ENCODE measurements around the gene CD99. TPM values are rescaled to one million over a fixed set of nuclear protein-coding genes. Genes with fewer than 3 reads are reported as not detected.
A peak's percentile ranks its signal among the peaks of the same experiment; 100 is the strongest.

Gene CD99
- total and polyA plus RNA-seq, 9 of the 15 experiments (the other 6 are each of a cell fraction or from before 2014, with no cell fraction given), result 5.0 to 55.3 (median 34.5) TPM

- 0 out of 2 replicates have a peak, but pooled peaks have one; percentile 9 for TF ChIP-seq REST (IDR thresholded peaks at IDR 0.05; ENCODE audit: borderline replicate concordance)
- TF ChIP-seq REST (CRISPR knock-in tag; IDR thresholded peaks at IDR 0.05; ENCODE audit: low read depth), result no peak
- TF ChIP-seq ZBTB17 (CRISPR knock-in tag; IDR thresholded peaks at IDR 0.05), result 0 out of 2 replicates have a peak, but pooled peaks have one; percentile 50
- peak; percentile 39; the same call in 1 of the 2 replicates for TF ChIP-seq BACH1 (tag; IDR thresholded peaks at IDR 0.05)
- peak; percentile 76 for TF ChIP-seq MAX (CRISPR knock-in tag; IDR thresholded peaks at IDR 0.05)
- TF ChIP-seq CBFA2T3 (IDR thresholded peaks at IDR 0.05), result peak; percentile 42
- TF ChIP-seq FOSL1 (tag; conservative IDR thresholded peaks at IDR 0.05), result peak; percentile 85
- peak in 1 of 3 experiments; percentile 90; a peak in 2 of 6 replicates for TF ChIP-seq ZBTB11 (CRISPR knock-in tag; IDR thresholded peaks at IDR 0.05)
- TF ChIP-seq ZNF644 (tag; IDR thresholded peaks at IDR 0.05; ENCODE audit: low read depth), result no peak
- no peak for TF ChIP-seq MCM5 (IDR thresholded peaks at IDR 0.05; ENCODE audit: low read depth)
- 0 out of 2 replicates have a peak, but pooled peaks have one; percentile 18 for TF ChIP-seq C11orf30 (IDR thresholded peaks at IDR 0.05; ENCODE audit: low read depth)
- 0 out of 4 replicates have a peak, but pooled peaks of 1 of the 2 experiments have one; percentile 23 for TF ChIP-seq RAD21 (CRISPR knock-in tag; conservative IDR thresholded peaks at IDR 0.05 in 1 of 2, IDR thresholded peaks at IDR 0.05 in 1 of 2)
Measured at GRCh38 chrX:2707334-2707760, 16.3 kb downstream of the CD99 start (continued).
